Prostate gland (tissue), 2 donors: ENCODE measurements around the gene CDR2.

Experiments used
- POLR2A ChIP-seq: fragments of 450-650 bp; IDR thresholded peaks from one replicate; pipeline ENCODE4 v1.6.1; 2016; ENCODE audit warnings: antibody characterized with exemption, mild to moderate bottlenecking
- POLR2AphosphoS5 ChIP-seq: sonication (generic); formaldehyde crosslinking; IDR thresholded peaks from one replicate; pipeline ENCODE4 v1.6.1; 2017; ENCODE audit warnings: antibody characterized with exemption
- TF ChIP-seq, protein P1 (sequence below), 4 experiments: fragments of 200-600 bp in 2 of 4; fragments of 450-650 bp in 2 of 4; sonication (generic) in 2 of 4; IDR thresholded peaks; 1 replicate in 3 of 4; 2 replicates in 1 of 4; pipeline ENCODE4 v1.5.1; 2016 to 2019; ENCODE audit warnings: antibody characterized with exemption in 4 of 4, mild to moderate bottlenecking in 2 of 4, moderate library complexity in 2 of 4

DNA sequence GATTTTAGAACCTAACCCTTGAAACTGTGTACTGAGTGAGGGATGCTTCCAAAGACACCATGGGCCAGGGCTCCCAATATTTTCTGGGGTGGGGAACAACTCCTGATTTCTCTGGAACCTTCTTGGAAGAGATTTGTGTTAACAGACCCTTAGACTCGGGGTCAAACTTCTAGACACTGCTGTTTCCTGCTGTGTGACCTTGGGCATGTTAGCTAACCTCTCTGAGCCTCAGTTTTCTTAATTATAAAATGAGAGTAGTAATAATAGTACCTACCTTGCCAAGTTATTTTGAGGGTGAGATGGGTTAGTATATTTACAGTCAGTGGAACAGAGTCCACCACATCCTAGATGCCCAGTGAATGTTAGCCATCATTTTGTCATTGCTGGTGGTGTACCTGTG lies 58.4 kb downstream of the CDR2 start:
- TF ChIP-seq, protein P1, sequence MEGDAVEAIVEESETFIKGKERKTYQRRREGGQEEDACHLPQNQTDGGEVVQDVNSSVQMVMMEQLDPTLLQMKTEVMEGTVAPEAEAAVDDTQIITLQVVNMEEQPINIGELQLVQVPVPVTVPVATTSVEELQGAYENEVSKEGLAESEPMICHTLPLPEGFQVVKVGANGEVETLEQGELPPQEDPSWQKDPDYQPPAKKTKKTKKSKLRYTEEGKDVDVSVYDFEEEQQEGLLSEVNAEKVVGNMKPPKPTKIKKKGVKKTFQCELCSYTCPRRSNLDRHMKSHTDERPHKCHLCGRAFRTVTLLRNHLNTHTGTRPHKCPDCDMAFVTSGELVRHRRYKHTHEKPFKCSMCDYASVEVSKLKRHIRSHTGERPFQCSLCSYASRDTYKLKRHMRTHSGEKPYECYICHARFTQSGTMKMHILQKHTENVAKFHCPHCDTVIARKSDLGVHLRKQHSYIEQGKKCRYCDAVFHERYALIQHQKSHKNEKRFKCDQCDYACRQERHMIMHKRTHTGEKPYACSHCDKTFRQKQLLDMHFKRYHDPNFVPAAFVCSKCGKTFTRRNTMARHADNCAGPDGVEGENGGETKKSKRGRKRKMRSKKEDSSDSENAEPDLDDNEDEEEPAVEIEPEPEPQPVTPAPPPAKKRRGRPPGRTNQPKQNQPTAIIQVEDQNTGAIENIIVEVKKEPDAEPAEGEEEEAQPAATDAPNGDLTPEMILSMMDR (IDR thresholded peaks at IDR 0.05) = no peak
- TF ChIP-seq POLR2AphosphoS5 = no peak
- TF ChIP-seq POLR2A = no peak
